SK-N-SH treated with all-trans-retinoic acid at 6 μM for 48 hours (cell line): Measurements from ENCODE around the gene LY6G5C.

ENCODE experiments used
- ATAC-seq: fragments of 200-7000 bp; cut with Tn5 transposase; 3 replicates; pipeline ENCODE4 v1.9.1; 2020; ENCODE audit warnings: mild to moderate bottlenecking, moderate library complexity
- ARNTL ChIP-seq: fragments of 450-650 bp; formaldehyde crosslinking; IDR thresholded peaks from 2 replicates; pipeline ENCODE4 v1.5.0; 2020; ENCODE audit warnings: low read depth, mild to moderate bottlenecking, moderate library complexity, borderline replicate concordance
- BACH2 ChIP-seq: fragments of 250-450 bp; sonication (Bioruptor Pico); IDR thresholded peaks from 2 replicates; pipeline ENCODE4 v1.9.0; 2021; ENCODE audit warnings: mild to moderate bottlenecking, borderline replicate concordance
- CSDC2 ChIP-seq: fragments of 250-450 bp; sonication (Bioruptor Pico); IDR thresholded peaks from 2 replicates; pipeline ENCODE4 v1.5.0; 2020; ENCODE audit warnings: mild to moderate bottlenecking, moderate library complexity
- ESRRG ChIP-seq: fragments of 250-450 bp; sonication (Bioruptor Pico); IDR thresholded peaks from 2 replicates; pipeline ENCODE4 v1.6.1; 2021; ENCODE audit warnings: mild to moderate bottlenecking
- GLIS3 ChIP-seq: fragments of 250-450 bp; sonication (Bioruptor Pico); IDR thresholded peaks from 2 replicates; pipeline ENCODE4 v1.5.0; 2020; ENCODE audit warnings: mild to moderate bottlenecking, moderate library complexity
- ISL1 ChIP-seq: fragments of 250-450 bp; sonication (Bioruptor Pico); IDR thresholded peaks from 2 replicates; pipeline ENCODE4 v2.1.2; 2022; ENCODE audit warnings: mild to moderate bottlenecking, moderate library complexity
- RARB ChIP-seq: fragments of 250-450 bp; sonication (Bioruptor Pico); IDR thresholded peaks from 2 replicates; pipeline ENCODE4 v1.8.0; 2021; ENCODE audit warnings: mild to moderate bottlenecking, moderate library complexity
- SNAI2 ChIP-seq: fragments of 250-450 bp; sonication (Bioruptor Pico); IDR thresholded peaks from 2 replicates; pipeline ENCODE4 v1.5.0; 2020; ENCODE audit warnings: mild to moderate bottlenecking, moderate library complexity
- TCF4 ChIP-seq: fragments of 250-450 bp; sonication (Bioruptor Pico); IDR thresholded peaks from 2 replicates; pipeline ENCODE4 v1.8.0; 2021; ENCODE audit warnings: mild to moderate bottlenecking, moderate library complexity, borderline replicate concordance
- TOX ChIP-seq: fragments of 250-450 bp; sonication (Bioruptor Pico); IDR thresholded peaks from 2 replicates; pipeline ENCODE4 v1.8.0; 2021; ENCODE audit warnings: mild to moderate bottlenecking, moderate library complexity, borderline replicate concordance
- ZC3H10 ChIP-seq: fragments of 250-450 bp; sonication (Bioruptor Pico); IDR thresholded peaks from 2 replicates; pipeline ENCODE4 v1.5.1; 2021; ENCODE audit warnings: mild to moderate bottlenecking, moderate library complexity
- ZFP3 ChIP-seq: fragments of 250-450 bp; sonication (Bioruptor Pico); IDR thresholded peaks from 2 replicates; pipeline ENCODE4 v1.5.0; 2020; ENCODE audit warnings: mild to moderate bottlenecking, moderate library complexity
- ZFP30 ChIP-seq: fragments of 450-650 bp; formaldehyde crosslinking; IDR thresholded peaks from 2 replicates; pipeline ENCODE4 v1.5.0; 2022; ENCODE audit warnings: mild to moderate bottlenecking, moderate library complexity
- ZNF565 ChIP-seq: fragments of 450-650 bp; formaldehyde crosslinking; conservative IDR thresholded peaks from 2 replicates; pipeline ENCODE4 v1.5.0; 2020; ENCODE audit warnings: low read depth, mild to moderate bottlenecking, moderate library complexity
- ZNF70 ChIP-seq: fragments of 450-650 bp; formaldehyde crosslinking; IDR thresholded peaks from 2 replicates; pipeline ENCODE4 v1.5.0; 2020; ENCODE audit warnings: mild to moderate bottlenecking, moderate library complexity
- ZNF8 ChIP-seq: fragments of 450-650 bp; formaldehyde crosslinking; IDR thresholded peaks from 2 replicates; pipeline ENCODE4 v1.5.0; 2020; ENCODE audit warnings: mild to moderate bottlenecking, moderate library complexity
- TF ChIP-seq, protein P1 (sequence below): fragments of 250-450 bp; sonication (Bioruptor Pico); IDR thresholded peaks from 2 replicates; pipeline ENCODE4 v1.8.0; 2021; ENCODE audit warnings: low read depth, mild to moderate bottlenecking, moderate library complexity, borderline replicate concordance
- TF ChIP-seq, protein P2 (sequence below): fragments of 250-450 bp; sonication (Bioruptor Pico); IDR thresholded peaks from 2 replicates; pipeline ENCODE4 v1.5.0; 2020; ENCODE audit warnings: mild to moderate bottlenecking, moderate library complexity
- TF ChIP-seq, protein P3 (sequence below): fragments of 250-450 bp; sonication (Bioruptor Pico); IDR thresholded peaks from 2 replicates; pipeline ENCODE4 v1.5.1; 2020; ENCODE audit warnings: low read depth, mild to moderate bottlenecking, moderate library complexity
- TF ChIP-seq, protein P4 (sequence below): fragments of 250-450 bp; sonication (Bioruptor Pico); IDR thresholded peaks from 2 replicates; pipeline ENCODE4 v1.8.0; 2020; ENCODE audit warnings: mild to moderate bottlenecking, moderate library complexity, borderline replicate concordance
- TF ChIP-seq, protein P5 (sequence below): fragments of 250-450 bp; sonication (Bioruptor Pico); IDR thresholded peaks from 2 replicates; pipeline ENCODE4 v1.5.1; 2021; ENCODE audit warnings: mild to moderate bottlenecking, moderate library complexity

The LY6G5C gene

DNA sequence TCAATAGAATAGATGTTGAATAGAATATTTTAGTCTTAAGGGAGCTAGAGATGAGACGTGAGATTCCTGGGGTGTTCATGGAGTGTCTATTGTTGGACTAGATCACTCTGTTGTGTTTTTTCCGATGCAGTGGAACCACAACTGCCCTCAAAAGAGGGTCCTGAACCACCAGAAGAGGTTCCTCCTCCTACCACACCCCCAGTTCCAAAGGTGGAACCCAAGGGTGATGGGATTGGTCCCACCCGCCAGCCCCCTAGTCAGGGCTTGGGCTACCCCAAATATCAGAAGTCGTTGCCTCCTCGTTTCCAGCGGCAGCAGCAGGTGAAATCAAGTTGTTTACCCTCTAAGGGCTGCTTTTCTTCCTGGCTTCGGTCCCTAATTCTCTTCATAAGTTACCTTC lies 51.9 kb downstream of the LY6G5C start:
- ATAC-seq, result no peak
- TF ChIP-seq, protein P1, sequence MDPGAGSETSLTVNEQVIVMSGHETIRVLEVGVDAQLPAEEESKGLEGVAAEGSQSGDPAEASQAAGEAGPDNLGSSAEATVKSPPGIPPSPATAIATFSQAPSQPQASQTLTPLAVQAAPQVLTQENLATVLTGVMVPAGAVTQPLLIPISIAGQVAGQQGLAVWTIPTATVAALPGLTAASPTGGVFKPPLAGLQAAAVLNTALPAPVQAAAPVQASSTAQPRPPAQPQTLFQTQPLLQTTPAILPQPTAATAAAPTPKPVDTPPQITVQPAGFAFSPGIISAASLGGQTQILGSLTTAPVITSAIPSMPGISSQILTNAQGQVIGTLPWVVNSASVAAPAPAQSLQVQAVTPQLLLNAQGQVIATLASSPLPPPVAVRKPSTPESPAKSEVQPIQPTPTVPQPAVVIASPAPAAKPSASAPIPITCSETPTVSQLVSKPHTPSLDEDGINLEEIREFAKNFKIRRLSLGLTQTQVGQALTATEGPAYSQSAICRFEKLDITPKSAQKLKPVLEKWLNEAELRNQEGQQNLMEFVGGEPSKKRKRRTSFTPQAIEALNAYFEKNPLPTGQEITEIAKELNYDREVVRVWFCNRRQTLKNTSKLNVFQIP, result no peak
- TF ChIP-seq TOX (CRISPR knock-in tag) (no peak), GLIS3 (CRISPR knock-in tag) (no peak), ARNTL (CRISPR knock-in tag) (no peak), ISL1 (CRISPR knock-in tag) (no peak), ZNF8 (no peak), ZFP30 (CRISPR knock-in tag) (no peak), BACH2 (CRISPR knock-in tag) (no peak), RARB (CRISPR knock-in tag) (no peak), ESRRG (no peak)
- TF ChIP-seq, protein P2, sequence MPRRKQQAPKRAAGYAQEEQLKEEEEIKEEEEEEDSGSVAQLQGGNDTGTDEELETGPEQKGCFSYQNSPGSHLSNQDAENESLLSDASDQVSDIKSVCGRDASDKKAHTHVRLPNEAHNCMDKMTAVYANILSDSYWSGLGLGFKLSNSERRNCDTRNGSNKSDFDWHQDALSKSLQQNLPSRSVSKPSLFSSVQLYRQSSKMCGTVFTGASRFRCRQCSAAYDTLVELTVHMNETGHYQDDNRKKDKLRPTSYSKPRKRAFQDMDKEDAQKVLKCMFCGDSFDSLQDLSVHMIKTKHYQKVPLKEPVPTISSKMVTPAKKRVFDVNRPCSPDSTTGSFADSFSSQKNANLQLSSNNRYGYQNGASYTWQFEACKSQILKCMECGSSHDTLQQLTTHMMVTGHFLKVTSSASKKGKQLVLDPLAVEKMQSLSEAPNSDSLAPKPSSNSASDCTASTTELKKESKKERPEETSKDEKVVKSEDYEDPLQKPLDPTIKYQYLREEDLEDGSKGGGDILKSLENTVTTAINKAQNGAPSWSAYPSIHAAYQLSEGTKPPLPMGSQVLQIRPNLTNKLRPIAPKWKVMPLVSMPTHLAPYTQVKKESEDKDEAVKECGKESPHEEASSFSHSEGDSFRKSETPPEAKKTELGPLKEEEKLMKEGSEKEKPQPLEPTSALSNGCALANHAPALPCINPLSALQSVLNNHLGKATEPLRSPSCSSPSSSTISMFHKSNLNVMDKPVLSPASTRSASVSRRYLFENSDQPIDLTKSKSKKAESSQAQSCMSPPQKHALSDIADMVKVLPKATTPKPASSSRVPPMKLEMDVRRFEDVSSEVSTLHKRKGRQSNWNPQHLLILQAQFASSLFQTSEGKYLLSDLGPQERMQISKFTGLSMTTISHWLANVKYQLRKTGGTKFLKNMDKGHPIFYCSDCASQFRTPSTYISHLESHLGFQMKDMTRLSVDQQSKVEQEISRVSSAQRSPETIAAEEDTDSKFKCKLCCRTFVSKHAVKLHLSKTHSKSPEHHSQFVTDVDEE (CRISPR knock-in tag), result no peak

DNA sequence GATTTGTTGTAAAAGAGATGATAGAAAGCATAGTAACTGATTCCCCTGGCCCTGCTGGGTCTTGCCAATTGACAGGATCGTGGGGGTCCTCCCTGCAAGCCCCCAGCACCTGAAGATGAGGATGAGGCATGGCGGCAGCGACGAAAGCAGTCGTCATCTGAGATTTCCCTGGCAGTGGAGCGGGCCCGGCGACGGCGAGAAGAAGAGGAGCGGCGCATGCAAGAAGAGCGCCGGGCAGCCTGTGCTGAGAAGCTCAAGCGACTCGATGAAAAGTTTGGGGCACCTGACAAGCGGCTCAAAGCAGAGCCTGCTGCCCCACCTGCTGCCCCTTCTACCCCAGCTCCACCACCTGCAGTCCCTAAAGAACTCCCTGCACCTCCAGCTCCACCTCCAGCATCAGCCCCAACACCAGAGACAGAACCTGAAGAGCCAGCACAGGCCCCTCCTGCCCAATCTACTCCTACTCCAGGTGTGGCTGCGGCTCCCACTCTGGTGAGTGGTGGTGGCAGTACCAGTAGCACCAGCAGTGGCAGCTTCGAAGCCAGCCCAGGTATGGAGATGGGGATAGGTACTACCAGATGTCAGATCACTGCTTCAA lies 53.1 kb downstream of the LY6G5C start:
- TF ChIP-seq SNAI2 (CRISPR knock-in tag) (no peak), TOX (CRISPR knock-in tag) (no peak), ESRRG (no peak), ARNTL (CRISPR knock-in tag) (no peak), ZC3H10 (no peak), ZNF70 (no peak), ZFP30 (CRISPR knock-in tag) (no peak), ISL1 (CRISPR knock-in tag) (no peak), ZFP3 (CRISPR knock-in tag) (no peak), ZNF565 (no peak), ZNF8 (no peak), CSDC2 (no peak), RARB (CRISPR knock-in tag) (no peak), TCF4 (CRISPR knock-in tag) (no peak), BACH2 (CRISPR knock-in tag) (no peak)
- TF ChIP-seq, protein P3, sequence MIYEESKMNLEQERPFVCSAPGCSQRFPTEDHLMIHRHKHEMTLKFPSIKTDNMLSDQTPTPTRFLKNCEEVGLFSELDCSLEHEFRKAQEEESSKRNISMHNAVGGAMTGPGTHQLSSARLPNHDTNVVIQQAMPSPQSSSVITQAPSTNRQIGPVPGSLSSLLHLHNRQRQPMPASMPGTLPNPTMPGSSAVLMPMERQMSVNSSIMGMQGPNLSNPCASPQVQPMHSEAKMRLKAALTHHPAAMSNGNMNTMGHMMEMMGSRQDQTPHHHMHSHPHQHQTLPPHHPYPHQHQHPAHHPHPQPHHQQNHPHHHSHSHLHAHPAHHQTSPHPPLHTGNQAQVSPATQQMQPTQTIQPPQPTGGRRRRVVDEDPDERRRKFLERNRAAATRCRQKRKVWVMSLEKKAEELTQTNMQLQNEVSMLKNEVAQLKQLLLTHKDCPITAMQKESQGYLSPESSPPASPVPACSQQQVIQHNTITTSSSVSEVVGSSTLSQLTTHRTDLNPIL, result no peak
- TF ChIP-seq, protein P4, sequence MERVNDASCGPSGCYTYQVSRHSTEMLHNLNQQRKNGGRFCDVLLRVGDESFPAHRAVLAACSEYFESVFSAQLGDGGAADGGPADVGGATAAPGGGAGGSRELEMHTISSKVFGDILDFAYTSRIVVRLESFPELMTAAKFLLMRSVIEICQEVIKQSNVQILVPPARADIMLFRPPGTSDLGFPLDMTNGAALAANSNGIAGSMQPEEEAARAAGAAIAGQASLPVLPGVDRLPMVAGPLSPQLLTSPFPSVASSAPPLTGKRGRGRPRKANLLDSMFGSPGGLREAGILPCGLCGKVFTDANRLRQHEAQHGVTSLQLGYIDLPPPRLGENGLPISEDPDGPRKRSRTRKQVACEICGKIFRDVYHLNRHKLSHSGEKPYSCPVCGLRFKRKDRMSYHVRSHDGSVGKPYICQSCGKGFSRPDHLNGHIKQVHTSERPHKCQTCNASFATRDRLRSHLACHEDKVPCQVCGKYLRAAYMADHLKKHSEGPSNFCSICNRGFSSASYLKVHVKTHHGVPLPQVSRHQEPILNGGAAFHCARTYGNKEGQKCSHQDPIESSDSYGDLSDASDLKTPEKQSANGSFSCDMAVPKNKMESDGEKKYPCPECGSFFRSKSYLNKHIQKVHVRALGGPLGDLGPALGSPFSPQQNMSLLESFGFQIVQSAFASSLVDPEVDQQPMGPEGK (CRISPR knock-in tag), result no peak
- TF ChIP-seq, protein P1, result no peak
- TF ChIP-seq, protein P5, sequence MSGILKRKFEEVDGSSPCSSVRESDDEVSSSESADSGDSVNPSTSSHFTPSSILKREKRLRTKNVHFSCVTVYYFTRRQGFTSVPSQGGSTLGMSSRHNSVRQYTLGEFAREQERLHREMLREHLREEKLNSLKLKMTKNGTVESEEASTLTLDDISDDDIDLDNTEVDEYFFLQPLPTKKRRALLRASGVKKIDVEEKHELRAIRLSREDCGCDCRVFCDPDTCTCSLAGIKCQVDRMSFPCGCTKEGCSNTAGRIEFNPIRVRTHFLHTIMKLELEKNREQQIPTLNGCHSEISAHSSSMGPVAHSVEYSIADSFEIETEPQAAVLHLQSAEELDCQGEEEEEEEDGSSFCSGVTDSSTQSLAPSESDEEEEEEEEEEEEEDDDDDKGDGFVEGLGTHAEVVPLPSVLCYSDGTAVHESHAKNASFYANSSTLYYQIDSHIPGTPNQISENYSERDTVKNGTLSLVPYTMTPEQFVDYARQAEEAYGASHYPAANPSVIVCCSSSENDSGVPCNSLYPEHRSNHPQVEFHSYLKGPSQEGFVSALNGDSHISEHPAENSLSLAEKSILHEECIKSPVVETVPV, result no peak
- TF ChIP-seq, all 23 proteins: peak for 0
- no peak for ATAC-seq
